Neuronal stem cell (in vitro differentiated cells): Measurements from ENCODE around the gene SMCP.

Source experiments
- DNase-seq: peaks from one replicate; pipeline ENCODE4 v3.0.0-alpha.2; 2013; ENCODE audit warnings: low spot score
- H2AFZ ChIP-seq: one replicate; pipeline ENCODE4 v1.6.1; 2013; ENCODE audit warnings: mild to moderate bottlenecking, low read length, inconsistent platforms
- H2AK5ac ChIP-seq: 2 replicates; pipeline ENCODE4 v1.6.1; 2013; ENCODE audit warnings: low read depth, mild to moderate bottlenecking, inconsistent platforms, low read length, moderate library complexity, mixed read lengths
- H2BK120ac ChIP-seq: 2 replicates; pipeline ENCODE4 v1.6.1; 2013; ENCODE audit warnings: low read depth, mild to moderate bottlenecking, inconsistent platforms, low read length, moderate library complexity, mixed read lengths
- H2BK12ac ChIP-seq: one replicate; pipeline ENCODE4 v1.6.1; 2013; ENCODE audit warnings: low read length, inconsistent platforms
- H2BK15ac ChIP-seq: 2 replicates; pipeline ENCODE4 v1.6.1; 2013; ENCODE audit warnings: mild to moderate bottlenecking, low read length, inconsistent platforms, mixed read lengths
- H2BK5ac ChIP-seq: one replicate; pipeline ENCODE4 v1.6.1; 2013; ENCODE audit warnings: inconsistent platforms, mild to moderate bottlenecking, low read length, moderate library complexity
- H3K14ac ChIP-seq: one replicate; pipeline ENCODE4 v1.6.1; 2013; ENCODE audit warnings: low read length, inconsistent platforms
- H3K18ac ChIP-seq: 2 replicates; pipeline ENCODE4 v1.6.1; 2013; ENCODE audit warnings: low read length, inconsistent platforms
- H3K23ac ChIP-seq: 2 replicates; pipeline ENCODE4 v1.6.1; 2013; ENCODE audit warnings: low read depth, mild to moderate bottlenecking, mixed read lengths, low read length, inconsistent platforms; ENCODE audit not compliant: poor library complexity
- H3K27ac ChIP-seq: replicated peaks from 3 replicates; pipeline ENCODE4 v1.5.1; 2013; ENCODE audit warnings: low read length, inconsistent platforms
- H3K27me3 ChIP-seq, 3 experiments: 2 replicates each; pipeline ENCODE4 v1.6.1; 2013; ENCODE audit warnings: low read length in 3 of 3, mild to moderate bottlenecking in 2 of 3, inconsistent platforms in 1 of 3, low read depth in 1 of 3, mixed read lengths in 1 of 3, moderate library complexity in 1 of 3; ENCODE audit not compliant: control insufficient read depth in 3 of 3, insufficient read depth in 3 of 3
- H3K36me3 ChIP-seq, 2 donors: replicated peaks in 1 of 2; 2 replicates each; pipeline ENCODE4 v1.6.1; 2013; ENCODE audit warnings: low read length in 2 of 2; ENCODE audit not compliant: control insufficient read depth in 2 of 2, insufficient read depth in 2 of 2
- H3K4ac ChIP-seq: 2 replicates; pipeline ENCODE4 v1.6.1; 2013; ENCODE audit warnings: inconsistent platforms, mild to moderate bottlenecking, low read length, moderate library complexity
- H3K4me1 ChIP-seq, 2 donors: 1 replicate in 1 of 2; 2 replicates in 1 of 2; pipeline ENCODE4 v1.6.1; 2013; ENCODE audit warnings: low read length in 2 of 2, low read depth in 1 of 2; ENCODE audit not compliant: control insufficient read depth in 2 of 2, insufficient read depth in 1 of 2
- H3K4me2 ChIP-seq: one replicate; pipeline ENCODE4 v1.6.1; 2013; ENCODE audit warnings: mild to moderate bottlenecking, low read length, inconsistent platforms; ENCODE audit not compliant: insufficient read depth, poor library complexity, severe bottlenecking
- H3K4me3 ChIP-seq, 2 donors: 2 replicates each; pipeline ENCODE4 v1.5.1; 2013; ENCODE audit warnings: low read length in 2 of 2, mild to moderate bottlenecking in 2 of 2, inconsistent platforms in 1 of 2, moderate library complexity in 1 of 2
- H3K79me1 ChIP-seq: one replicate; pipeline ENCODE4 v1.6.1; 2013; ENCODE audit warnings: low read depth, mild to moderate bottlenecking, inconsistent platforms, low read length, moderate library complexity
- H3K9ac ChIP-seq: one replicate; pipeline ENCODE4 v1.6.1; 2013; ENCODE audit warnings: mild to moderate bottlenecking, low read depth, low read length, inconsistent platforms; ENCODE audit not compliant: poor library complexity
- H3K9me3 ChIP-seq, 2 donors: replicated peaks in 1 of 2; 2 replicates each; pipeline versions ENCODE3 to v1.6.1; 2013; ENCODE audit warnings: low read length in 2 of 2, mild to moderate bottlenecking in 2 of 2, inconsistent platforms in 1 of 2, low read depth in 1 of 2, mixed read lengths in 1 of 2, moderate library complexity in 1 of 2; ENCODE audit not compliant: control insufficient read depth in 2 of 2, insufficient read depth in 1 of 2
- H4K8ac ChIP-seq: one replicate; pipeline ENCODE4 v1.6.1; 2013; ENCODE audit warnings: low read depth, mild to moderate bottlenecking, inconsistent platforms, low read length, moderate library complexity
- H4K91ac ChIP-seq: one replicate; pipeline ENCODE4 v1.6.1; 2013; ENCODE audit warnings: low read length, low read depth, mild to moderate bottlenecking, inconsistent platforms; ENCODE audit not compliant: poor library complexity
- WGBS, 2 donors: extraction: QIAGEN DNeasy Blood & Tissue Kit; methylation state at CpG; one replicate each; pipeline ENCODE4 v1.1.7; 2013; ENCODE audit warnings: missing lambda C conversion rate in 2 of 2, mixed read lengths in 1 of 2; ENCODE audit not compliant: insufficient read length in 2 of 2, insufficient replicate concordance in 1 of 2; ENCODE audit errors: extremely low coverage in 2 of 2; 5-methylcytosine and 5-hydroxymethylcytosine counted together

SMCP gene

DNA sequence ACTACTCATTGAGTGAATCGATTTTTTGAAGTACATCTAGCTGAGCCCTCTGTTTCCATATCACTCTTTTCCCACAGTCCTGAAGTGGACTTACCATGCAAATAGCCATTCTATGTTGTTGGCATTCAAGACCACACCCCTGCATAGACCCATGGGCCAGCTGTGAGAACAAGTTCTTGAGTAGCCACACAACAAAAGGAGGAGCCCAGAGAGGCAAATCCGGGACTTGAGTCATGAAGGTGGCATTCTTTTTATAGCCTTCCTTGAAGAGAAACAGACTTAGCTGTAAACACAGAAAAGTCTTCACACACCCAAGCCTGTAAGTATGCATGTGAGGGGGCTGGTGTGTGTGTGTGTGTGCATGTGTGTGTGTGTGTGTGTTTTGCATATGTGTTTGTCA lies 55.1 kb downstream of the SMCP start:
- H3K14ac ChIP-seq, result no peak overlapping the region
- WGBS, 2 donors, result no CpG with 5 or more reads among the region's 2 CpGs

More for the DNA sequence above, 55.1 kb downstream of the SMCP start:
- Histone ChIP-seq H3K79me1 (no peaks in the 10 kb centered on the region), H3K9me3 (peaks cover 0 to 2% of the 10 kb centered on the region in 2 donors), H4K91ac (no peak overlapping the region), H2AFZ (no peak overlapping the region), H3K27me3 (no peaks in the 10 kb centered on the region), H3K36me3 (no peaks in the 10 kb centered on the region), H3K27ac (no peak overlapping the region), H3K4me3 (no peak overlapping the region), H3K23ac (no peak overlapping the region), H2BK120ac (no peak overlapping the region), H2AK5ac (no peak overlapping the region), H3K4ac (no peak overlapping the region), H3K9ac (no peak overlapping the region), H4K8ac (no peak overlapping the region), H3K4me1 (no peaks in the 10 kb centered on the region), H3K4me2 (no peak overlapping the region), H2BK12ac (no peak overlapping the region), H3K18ac (no peak overlapping the region), H2BK5ac (no peak overlapping the region), H2BK15ac (no peak overlapping the region)
- DNase-seq, result no peak
